HepG2 (cell line): ENCODE data around the gene NXN. TPM values are rescaled to one million over a fixed set of nuclear protein-coding genes. Genes with fewer than 3 reads are reported as not detected.

ENCODE experiments used
- FIP1L1 ChIP-seq: fragments of 200-400 bp; formaldehyde crosslinking; IDR thresholded peaks from 2 replicates; pipeline ENCODE4 v1.6.1; 2018; ENCODE audit warnings: low read depth, mild to moderate bottlenecking, low read length, moderate library complexity, borderline replicate concordance; ENCODE audit not compliant: insufficient read depth
- HNRNPL ChIP-seq: fragments of 200-400 bp; formaldehyde crosslinking; IDR thresholded peaks from 2 replicates; pipeline ENCODE4 v1.6.1; 2017; ENCODE audit warnings: mild to moderate bottlenecking, low read depth, low read length
- ISL2 ChIP-seq: sonication (generic); formaldehyde crosslinking; IDR thresholded peaks from 2 replicates; pipeline ENCODE4 v1.5.0; 2020; ENCODE audit warnings: missing genetic modification reagents
- KMT2B ChIP-seq: IDR thresholded peaks from 2 replicates; pipeline ENCODE4 v1.6.1; 2016; ENCODE audit warnings: missing genetic modification reagents, missing compliant biosample characterization
- SMARCC2 ChIP-seq: fragments of 450-650 bp; IDR thresholded peaks from 2 replicates; pipeline ENCODE4 v1.6.1; 2017; ENCODE audit warnings: antibody characterized with exemption, mild to moderate bottlenecking
- ZNF251 ChIP-seq: sonication (generic); formaldehyde crosslinking; IDR thresholded peaks from 2 replicates; pipeline ENCODE4 v1.9.0; 2021; ENCODE audit warnings: mild to moderate bottlenecking, missing genetic modification reagents
- ZNF607 ChIP-seq: sonication (generic); formaldehyde crosslinking; IDR thresholded peaks from 2 replicates; pipeline ENCODE4 v1.5.1; 2020; ENCODE audit warnings: missing genetic modification reagents, mild to moderate bottlenecking, borderline replicate concordance
- ZNF619 ChIP-seq: sonication (generic); formaldehyde crosslinking; IDR thresholded peaks from 2 replicates; pipeline ENCODE4 v1.4.0; 2020; ENCODE audit warnings: mild to moderate bottlenecking, missing genetic modification reagents
- ZSCAN29 ChIP-seq: sonication (generic); formaldehyde crosslinking; conservative IDR thresholded peaks from 2 replicates; pipeline ENCODE4 v1.4.0; 2020; ENCODE audit warnings: mild to moderate bottlenecking, missing genetic modification reagents
- polyA plus RNA-seq, 8 experiments: library from polyadenylated mRNA; depleted of rRNA in 3 of 8; stranded (reverse) in 7 of 8; unstranded in 1 of 8; fragments of >200 nt; fragmentation: Illumina TruSeq in 4 of 8; extraction: Trizol in 4 of 8; gene quantifications; 2 replicates each; pipeline versions ENCODE4 v1.2.1 to v1.2.3, GENCODE V29; 2011 to 2016; ENCODE audit warnings: low read depth in 4 of 8, missing spikeins in 1 of 8, mixed read lengths in 1 of 8; ENCODE audit not compliant: insufficient read depth in 1 of 8
- total RNA-seq, 5 experiments: library from RNA; depleted of rRNA; stranded (reverse); fragments of >200 nt; fragmentation: Illumina TruSeq; extraction: Trizol; gene quantifications; 2 replicates each; pipeline ENCODE4 v1.2.3, GENCODE V29; 2016; ENCODE audit warnings: low read depth in 1 of 5
- TF ChIP-seq, protein P1 (sequence below): sonication (generic); formaldehyde crosslinking; IDR thresholded peaks from 2 replicates; pipeline ENCODE4 v1.5.1; 2020; ENCODE audit warnings: mild to moderate bottlenecking, missing genetic modification reagents, moderate library complexity
- TF ChIP-seq, protein P2 (sequence below): IDR thresholded peaks from 2 replicates; pipeline ENCODE4 v1.6.1; 2016; ENCODE audit warnings: control low read depth
- TF ChIP-seq, protein P3 (sequence below): sonication (generic); formaldehyde crosslinking; IDR thresholded peaks from 2 replicates; pipeline ENCODE4 v1.4.0; 2020; ENCODE audit warnings: missing genetic modification reagents
- TF ChIP-seq, protein P4 (sequence below): IDR thresholded peaks from 2 replicates; pipeline ENCODE4 v1.6.1; 2016; ENCODE audit warnings: low read depth, borderline replicate concordance

The NXN gene
- total and polyA plus RNA-seq, 2 of the 13 experiments (the other 11 are each of a cell fraction or from before 2014, with no cell fraction given) = 22.2 to 24.3 TPM

DNA sequence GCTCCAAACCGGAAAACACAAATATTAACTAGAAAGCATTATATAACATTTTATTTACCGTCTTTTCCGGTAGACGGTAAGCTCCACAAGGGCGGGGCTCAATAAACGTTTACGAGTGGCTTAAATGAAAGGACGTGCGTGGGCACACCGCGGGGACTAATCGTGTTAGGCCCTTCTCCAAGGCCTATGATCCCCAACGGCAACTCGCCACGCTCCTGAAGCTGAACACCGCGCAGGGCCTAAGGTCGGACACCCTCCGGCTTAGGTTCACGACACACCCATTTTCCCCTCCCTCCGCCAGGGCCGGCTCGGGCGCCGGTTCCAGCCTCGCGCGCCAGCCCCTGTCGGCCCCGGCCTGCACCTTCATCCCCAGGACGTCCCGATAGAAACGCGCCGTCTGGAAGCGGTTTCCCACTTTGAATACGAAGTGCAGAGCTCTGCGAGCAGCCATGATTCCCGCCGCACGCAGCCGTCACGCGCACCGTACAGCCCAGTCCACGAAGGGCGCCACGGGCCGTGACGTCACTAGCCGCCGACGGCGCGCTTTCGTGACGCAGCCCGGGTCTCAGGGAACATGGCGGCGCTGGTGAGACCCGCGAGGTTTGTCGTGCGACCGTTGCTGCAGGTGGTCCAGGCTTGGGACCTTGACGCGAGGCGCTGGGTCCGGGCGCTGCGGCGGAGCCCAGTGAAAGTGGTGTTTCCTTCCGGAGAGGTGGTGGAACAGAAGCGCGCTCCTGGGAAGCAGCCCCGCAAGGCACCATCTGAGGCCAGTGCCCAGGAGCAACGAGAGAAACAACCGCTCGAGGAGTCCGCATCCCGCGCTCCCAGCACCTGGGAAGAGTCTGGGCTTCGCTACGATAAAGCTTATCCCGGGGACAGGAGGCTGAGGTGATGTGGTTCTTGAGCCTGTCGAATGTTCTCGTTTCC is 197.5 kb downstream of the NXN start, which contains the start of the genes GLOD4 and MRM3 (continued):
- TF ChIP-seq, protein P1, sequence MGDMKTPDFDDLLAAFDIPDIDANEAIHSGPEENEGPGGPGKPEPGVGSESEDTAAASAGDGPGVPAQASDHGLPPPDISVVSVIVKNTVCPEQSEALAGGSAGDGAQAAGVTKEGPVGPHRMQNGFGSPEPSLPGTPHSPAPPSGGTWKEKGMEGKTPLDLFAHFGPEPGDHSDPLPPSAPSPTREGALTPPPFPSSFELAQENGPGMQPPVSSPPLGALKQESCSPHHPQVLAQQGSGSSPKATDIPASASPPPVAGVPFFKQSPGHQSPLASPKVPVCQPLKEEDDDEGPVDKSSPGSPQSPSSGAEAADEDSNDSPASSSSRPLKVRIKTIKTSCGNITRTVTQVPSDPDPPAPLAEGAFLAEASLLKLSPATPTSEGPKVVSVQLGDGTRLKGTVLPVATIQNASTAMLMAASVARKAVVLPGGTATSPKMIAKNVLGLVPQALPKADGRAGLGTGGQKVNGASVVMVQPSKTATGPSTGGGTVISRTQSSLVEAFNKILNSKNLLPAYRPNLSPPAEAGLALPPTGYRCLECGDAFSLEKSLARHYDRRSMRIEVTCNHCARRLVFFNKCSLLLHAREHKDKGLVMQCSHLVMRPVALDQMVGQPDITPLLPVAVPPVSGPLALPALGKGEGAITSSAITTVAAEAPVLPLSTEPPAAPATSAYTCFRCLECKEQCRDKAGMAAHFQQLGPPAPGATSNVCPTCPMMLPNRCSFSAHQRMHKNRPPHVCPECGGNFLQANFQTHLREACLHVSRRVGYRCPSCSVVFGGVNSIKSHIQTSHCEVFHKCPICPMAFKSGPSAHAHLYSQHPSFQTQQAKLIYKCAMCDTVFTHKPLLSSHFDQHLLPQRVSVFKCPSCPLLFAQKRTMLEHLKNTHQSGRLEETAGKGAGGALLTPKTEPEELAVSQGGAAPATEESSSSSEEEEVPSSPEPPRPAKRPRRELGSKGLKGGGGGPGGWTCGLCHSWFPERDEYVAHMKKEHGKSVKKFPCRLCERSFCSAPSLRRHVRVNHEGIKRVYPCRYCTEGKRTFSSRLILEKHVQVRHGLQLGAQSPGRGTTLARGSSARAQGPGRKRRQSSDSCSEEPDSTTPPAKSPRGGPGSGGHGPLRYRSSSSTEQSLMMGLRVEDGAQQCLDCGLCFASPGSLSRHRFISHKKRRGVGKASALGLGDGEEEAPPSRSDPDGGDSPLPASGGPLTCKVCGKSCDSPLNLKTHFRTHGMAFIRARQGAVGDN (CRISPR knock-in tag) = peak; percentile 97
- TF ChIP-seq FIP1L1 (no peak; the same call in 1 of the 2 replicates), ZSCAN29 (CRISPR knock-in tag) (0 out of 2 replicates have a peak, but pooled peaks have one; percentile 76), ISL2 (peak; percentile 50; the same call in 1 of the 2 replicates), ZNF251 (no peak), ZNF619 (CRISPR knock-in tag) (peak; percentile 75; the same call in 1 of the 2 replicates), HNRNPL (0 out of 2 replicates have a peak, but pooled peaks have one; percentile 57), SMARCC2 (no peak), ZNF607 (no peak; the same call in 1 of the 2 replicates), KMT2B (peak; percentile 100)
- TF ChIP-seq, protein P2, sequence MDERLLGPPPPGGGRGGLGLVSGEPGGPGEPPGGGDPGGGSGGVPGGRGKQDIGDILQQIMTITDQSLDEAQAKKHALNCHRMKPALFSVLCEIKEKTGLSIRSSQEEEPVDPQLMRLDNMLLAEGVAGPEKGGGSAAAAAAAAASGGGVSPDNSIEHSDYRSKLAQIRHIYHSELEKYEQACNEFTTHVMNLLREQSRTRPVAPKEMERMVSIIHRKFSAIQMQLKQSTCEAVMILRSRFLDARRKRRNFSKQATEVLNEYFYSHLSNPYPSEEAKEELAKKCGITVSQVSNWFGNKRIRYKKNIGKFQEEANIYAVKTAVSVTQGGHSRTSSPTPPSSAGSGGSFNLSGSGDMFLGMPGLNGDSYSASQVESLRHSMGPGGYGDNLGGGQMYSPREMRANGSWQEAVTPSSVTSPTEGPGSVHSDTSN (CRISPR knock-in tag) = no peak
- TF ChIP-seq, protein P3, sequence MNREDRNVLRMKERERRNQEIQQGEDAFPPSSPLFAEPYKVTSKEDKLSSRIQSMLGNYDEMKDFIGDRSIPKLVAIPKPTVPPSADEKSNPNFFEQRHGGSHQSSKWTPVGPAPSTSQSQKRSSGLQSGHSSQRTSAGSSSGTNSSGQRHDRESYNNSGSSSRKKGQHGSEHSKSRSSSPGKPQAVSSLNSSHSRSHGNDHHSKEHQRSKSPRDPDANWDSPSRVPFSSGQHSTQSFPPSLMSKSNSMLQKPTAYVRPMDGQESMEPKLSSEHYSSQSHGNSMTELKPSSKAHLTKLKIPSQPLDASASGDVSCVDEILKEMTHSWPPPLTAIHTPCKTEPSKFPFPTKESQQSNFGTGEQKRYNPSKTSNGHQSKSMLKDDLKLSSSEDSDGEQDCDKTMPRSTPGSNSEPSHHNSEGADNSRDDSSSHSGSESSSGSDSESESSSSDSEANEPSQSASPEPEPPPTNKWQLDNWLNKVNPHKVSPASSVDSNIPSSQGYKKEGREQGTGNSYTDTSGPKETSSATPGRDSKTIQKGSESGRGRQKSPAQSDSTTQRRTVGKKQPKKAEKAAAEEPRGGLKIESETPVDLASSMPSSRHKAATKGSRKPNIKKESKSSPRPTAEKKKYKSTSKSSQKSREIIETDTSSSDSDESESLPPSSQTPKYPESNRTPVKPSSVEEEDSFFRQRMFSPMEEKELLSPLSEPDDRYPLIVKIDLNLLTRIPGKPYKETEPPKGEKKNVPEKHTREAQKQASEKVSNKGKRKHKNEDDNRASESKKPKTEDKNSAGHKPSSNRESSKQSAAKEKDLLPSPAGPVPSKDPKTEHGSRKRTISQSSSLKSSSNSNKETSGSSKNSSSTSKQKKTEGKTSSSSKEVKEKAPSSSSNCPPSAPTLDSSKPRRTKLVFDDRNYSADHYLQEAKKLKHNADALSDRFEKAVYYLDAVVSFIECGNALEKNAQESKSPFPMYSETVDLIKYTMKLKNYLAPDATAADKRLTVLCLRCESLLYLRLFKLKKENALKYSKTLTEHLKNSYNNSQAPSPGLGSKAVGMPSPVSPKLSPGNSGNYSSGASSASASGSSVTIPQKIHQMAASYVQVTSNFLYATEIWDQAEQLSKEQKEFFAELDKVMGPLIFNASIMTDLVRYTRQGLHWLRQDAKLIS (CRISPR knock-in tag) = no peak; the same call in none of the 2 replicates
- TF ChIP-seq, protein P4, sequence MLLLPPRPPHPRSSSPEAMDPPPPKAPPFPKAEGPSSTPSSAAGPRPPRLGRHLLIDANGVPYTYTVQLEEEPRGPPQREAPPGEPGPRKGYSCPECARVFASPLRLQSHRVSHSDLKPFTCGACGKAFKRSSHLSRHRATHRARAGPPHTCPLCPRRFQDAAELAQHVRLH (CRISPR knock-in tag) = peak; percentile 90; the same call in 1 of the 2 replicates
